IPS DF 4.7 (cell line): ENCODE measurements around the gene SMIM14.
"Not testable (repeated sequence)": the region's sequence is repeated elsewhere in the genome, so short reads cannot be mapped to it uniquely, and the experiment has no call there.

ENCODE experiments used
- DNase-seq: peaks from one replicate; pipeline ENCODE4 v3.0.0-alpha.2; 2013; ENCODE audit warnings: low spot score; ENCODE audit errors: extremely low read depth

Gene SMIM14

DNA sequence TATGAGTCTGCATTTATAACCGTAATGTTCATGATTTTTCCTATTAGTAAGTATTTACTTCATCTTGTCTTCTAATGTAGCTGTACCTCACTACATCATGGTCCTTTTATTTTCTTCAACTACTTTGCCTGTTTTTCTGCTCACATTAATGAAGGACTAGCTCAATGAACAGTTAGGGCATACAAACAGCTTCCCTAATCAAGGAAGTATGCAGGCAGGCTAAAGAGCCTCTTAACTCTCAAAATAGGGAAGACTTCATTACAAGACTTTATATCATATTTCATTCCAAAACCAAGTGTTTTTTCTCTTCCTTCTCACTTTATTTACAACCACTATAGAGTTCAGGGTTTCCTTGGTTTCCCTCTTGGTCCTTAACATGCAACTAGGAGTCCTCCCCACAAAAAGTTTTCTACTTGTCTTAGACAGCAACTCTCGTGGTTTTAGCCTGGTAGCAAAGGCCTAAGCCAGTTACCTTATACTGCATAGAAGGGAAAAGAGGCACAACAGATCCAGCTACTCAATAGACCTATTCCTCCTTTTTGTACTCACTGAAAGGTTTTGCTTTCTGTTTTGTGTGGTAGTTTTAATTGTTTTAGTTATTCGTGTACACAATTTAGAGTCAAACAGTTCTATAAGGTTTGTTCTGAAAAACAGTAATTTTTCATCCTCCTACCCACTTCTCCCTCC is 40.8 kb downstream of the SMIM14 start:
- no peak for DNase-seq

DNA sequence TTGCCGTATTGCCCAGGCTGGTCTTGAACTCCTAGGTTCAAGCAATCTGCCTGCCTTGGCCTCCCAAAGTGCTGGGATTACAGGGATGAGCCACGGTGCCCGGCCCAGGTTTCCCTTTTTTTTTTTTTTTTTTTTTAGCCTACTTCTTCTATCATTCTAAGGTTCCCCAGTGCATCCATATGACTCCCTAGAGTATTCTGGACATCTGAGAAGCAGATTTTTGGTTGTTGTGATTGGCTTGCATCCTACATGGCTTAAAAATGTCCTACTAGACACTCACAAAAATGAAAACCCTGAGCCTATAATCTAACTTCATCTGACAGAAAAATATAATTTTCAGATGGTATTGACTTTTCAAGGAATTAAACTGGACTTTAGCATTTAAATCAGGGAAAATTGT is 41.7 kb downstream of the SMIM14 start:
- DNase-seq: no peak

GRCh38 chr4:39591290-39591689 is 47.4 kb downstream of the SMIM14 start:
- DNase-seq: no peak

DNA sequence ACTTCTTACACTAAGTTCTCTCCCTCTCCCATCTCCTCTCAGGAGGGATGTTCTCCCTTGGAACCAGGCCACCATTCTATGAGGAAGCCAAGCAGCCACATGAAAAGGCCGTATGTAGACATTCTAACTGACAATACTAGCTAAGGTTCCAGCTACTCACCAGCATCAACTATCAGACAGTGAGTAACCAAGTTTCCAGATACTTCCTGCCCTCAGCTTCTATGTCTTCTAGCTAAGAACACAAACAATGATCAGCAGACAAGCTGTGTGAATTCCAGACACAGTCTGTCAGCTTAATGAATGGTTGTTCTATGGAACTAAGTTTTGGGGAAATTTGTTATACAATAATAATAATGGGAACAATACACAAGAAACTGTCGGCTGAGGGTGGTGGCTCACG is 50.8 kb downstream of the SMIM14 start:
- DNase-seq: no peak

- no peak for DNase-seq
Measured at GRCh38 chr4:39574946-39575345, 63.7 kb downstream of the SMIM14 start.

GRCh38 chr4:39571504-39571903 is 67.2 kb downstream of the SMIM14 start:
- no peak for DNase-seq

DNA sequence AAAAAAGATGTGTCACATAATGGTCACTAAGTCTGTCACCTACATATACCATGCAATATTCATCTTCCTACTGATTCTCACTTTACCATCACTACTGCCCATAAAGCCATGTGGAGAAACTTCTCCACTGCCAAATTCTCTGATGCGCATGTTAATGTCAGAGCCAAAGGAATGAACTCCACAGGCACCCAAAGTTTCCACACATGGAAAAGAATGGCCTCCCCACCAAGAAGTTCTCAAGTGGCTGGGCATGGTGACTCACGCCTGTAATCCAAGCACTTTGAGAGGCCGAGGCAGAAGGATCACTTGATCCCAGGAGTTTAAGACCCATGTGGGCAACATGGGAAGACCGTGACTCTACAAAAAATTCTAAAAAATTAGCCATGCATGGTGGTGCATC is 67.6 kb downstream of the SMIM14 start:
- no peak for DNase-seq

DNA sequence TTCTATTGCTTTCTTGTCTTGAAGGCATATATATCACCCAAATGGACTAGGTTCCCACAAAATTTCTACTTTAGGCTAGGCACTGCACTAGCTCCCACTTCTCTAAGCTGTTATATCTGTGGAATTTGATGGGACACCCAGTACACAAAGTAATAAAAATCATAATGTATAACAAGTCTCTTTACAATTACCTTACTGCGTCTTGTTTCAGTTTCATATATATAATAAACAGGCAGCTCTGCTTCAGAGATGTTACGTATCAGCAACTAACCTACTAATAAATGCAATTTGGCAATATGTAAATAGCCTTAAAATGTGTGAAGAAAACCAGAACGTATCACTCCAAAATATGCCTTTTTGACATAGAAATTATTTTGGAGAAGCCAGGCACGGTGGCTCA is 69.5 kb downstream of the SMIM14 start:
- DNase-seq: no peak

DNA sequence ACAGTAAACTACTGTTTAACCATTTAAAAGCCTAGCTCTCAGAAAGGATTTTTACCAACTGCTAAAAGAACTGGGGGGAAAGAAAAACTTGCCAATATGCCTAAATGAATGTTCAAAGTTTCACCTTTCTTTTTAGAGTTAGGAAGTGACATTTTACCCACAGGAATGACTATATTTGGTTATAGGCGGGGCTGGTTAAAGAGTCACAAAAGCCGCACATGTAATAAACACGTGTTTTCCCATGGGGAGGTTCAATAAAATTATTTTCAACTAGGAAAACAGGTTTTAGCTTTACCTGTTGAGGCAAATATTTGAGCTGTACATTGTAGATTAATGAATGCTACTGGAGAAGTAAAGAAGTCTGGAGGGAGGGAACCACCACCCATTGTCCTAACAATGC is 69.9 kb downstream of the SMIM14 start:
- no peak for DNase-seq

DNA sequence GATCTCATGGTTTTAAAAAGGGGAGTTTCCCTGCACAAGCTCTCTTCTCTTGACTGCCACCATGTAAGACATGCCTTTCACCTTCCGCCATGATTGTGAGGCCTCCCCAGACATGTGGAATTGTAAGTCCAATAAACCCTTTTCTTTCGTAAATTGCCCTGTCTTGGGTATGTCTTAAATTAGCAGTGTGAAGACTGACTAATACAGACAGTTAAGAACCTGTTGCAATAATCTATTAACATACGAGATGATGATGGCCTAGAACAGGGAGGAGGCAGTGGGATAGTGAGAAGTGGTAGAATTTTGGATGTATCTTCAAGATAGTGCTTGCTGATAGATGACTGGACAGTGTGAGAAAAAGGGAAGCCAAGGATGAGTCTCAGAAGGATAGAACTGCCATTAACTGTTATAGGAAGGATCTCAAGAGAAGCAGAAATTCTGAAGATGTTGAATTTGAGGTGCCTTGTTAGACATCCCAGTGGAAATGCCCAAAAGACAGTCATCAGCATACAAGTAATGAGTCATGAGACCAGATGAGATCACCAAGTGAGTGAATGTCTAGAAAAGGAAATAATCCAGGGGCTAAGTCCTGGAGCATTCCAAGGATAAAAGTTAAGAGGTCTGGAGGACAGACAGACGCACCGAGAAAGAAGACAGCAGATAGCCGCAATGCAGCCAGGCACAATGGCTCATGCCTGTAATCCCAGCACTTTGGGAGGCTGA is 72.6 kb downstream of the SMIM14 start:
- DNase-seq: no peak

DNA sequence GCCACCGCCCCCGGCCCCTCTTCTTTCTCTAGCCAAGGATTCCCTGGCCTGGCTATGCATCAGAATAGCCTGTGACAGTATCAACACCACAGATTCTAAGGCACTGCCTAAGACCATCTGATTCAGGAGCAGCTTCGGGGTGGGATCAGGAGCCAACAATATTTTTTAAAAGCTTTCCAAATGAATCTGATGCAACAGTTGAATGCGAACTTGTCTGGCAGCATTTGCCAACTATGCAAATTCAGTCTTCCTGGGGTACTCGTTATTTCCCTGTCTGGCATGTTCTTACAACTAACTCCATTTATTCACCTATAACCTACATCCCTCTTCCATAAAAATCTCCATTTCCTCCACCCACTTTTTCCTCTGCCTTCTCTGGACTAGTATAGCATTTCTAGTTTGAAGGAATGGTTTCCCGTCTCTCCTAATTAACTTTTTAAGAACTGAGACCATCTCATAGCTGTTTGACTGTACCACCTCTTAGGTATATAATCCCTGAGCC is 75.3 kb downstream of the SMIM14 start:
- DNase-seq: no peak

GRCh38 chr4:39562792-39563191 is 75.9 kb downstream of the SMIM14 start:
- no peak for DNase-seq

DNA sequence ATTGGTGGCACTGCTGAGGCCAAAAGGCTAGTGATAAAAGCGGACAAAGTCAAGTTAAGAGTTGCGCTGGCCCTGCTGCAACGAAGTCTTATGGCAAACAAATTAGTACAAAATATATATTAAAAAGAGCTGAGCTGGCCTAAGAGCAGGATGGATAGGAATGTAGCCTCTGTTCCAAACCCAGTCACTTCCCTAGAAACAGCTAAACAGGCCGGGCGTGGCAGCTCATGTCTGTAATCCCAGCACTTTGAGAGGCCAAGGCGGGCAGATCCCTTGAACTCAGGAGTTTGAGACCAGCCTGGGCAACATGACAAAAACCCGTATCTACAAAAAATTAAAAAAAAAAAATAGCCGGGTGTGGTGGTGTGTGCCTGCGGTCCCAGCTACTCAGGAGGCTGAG is 79.0 kb downstream of the SMIM14 start:
- no peak for DNase-seq

DNA sequence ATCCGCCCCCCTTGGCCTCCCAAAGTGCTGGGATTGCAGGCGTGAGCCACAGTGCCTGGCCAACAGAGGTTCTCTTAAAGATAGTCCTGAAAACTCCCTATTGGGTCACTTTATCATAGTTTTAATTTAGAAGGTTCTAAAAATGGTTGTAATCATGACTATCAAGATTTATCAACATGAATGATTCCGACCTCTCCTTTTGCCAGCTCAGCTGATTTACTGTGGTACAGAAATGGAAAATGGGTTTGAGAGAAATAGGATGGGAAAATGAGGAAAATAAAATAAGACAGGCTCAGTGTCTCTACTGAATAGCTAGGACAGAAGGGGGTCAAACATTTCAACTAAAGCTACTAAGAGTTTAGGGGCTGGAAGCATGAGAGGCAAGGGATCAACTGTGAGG is 83.2 kb downstream of the SMIM14 start:
- DNase-seq: no peak

GRCh38 chr4:39548425-39549067 is 90.1 kb downstream of the SMIM14 start:
- no peak for DNase-seq

DNA sequence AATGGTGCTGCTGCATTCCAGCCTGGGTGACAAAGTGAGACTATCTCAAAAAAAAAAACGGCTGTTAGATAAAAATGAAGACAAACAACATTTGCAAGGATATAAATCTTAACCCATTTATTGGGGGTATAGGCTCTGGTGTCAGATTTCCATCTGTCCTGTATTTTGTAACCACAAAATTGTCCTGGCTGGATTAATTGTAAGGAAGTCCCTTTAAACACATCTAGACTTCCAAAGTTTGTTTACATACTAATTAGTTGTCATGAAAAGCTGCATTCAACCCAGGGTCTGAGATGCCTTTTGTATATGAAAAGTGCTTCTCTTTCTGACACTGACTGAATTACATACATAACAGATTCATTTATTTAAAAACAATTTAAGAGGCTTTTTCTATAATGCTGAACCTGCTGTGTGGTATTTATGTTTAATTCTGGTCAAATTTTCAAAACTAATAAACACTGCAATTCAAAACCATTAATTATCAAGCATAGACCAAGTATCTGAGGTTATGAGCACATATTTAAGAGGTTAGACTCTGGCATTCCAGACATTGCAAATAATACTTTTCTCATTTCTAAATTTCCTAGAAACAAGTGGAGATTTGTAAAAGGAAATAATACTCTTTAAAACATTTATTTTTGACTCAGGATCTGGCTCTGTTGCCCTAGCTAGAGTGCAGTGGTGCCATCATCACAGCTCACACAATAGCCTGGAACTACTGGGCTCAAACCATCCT is 93.9 kb downstream of the SMIM14 start:
- DNase-seq: no peak

DNA sequence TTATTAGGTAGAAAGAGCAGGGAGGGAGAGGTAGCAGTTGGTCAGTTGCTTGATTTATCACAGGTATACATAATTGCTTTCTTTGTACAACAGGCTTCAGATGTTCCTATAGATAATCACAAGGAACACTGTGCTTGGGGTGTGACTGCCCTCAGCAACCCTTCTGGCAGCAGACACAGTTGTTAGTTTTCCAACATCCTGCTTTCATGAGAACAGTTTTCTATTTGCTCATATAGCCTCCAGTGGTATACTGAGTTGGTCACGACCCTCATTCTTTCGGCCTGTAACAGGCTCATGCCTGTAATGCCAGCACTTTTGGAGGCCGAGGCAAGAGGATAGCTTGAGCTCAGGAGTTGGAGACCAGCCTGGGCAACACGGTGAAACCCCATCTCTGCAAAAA is 94.6 kb downstream of the SMIM14 start:
- DNase-seq: not testable (repeated sequence)

DNA sequence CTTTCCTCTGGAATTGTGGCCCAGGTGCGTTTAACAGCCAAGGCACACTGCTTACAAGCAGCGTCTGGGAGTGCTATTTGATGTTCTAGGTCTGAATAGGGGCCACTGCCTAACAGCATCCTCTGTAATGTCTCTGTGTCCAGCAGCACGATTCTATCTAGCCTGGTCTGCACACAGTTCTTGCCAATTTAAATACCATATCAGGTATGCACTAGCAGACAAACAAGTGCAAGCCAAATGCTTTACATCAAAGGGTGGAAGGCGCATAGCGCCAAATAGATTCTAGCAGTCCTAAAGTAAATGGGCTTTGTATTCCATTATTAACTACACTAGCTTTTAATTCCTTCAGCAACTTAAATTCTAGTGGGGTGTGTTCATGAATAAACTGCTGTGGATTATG is 95.6 kb downstream of the SMIM14 start:
- DNase-seq: no peak

DNA sequence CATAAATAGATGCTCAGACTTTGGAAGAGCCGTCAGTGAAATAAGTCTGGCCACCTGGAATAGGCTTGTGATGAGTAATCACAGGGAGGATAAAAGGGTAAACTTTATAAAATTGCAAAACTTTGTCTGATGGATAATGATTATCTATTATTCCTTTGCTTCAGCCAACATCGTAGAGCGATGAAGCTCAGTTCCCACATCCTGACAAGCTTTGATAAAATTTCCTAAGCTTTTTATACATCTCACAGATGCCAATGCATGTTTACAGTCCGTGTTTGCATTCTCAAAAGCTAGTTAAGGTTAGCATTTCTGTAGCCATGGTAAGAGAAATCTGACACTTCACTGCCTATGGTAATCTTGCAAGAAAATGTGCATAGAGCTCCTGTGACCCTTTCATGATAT is 96.1 kb downstream of the SMIM14 start:
- no peak for DNase-seq

GRCh38 chr4:39541987-39542610 is 96.6 kb downstream of the SMIM14 start:
- no peak for DNase-seq

GRCh38 chr4:39539089-39539611 is 99.5 kb downstream of the SMIM14 start:
- no peak for DNase-seq
